HepG2 (cell line): Measurements from ENCODE around the gene IQCN. TPM values are rescaled to one million over a fixed set of nuclear protein-coding genes. Genes with fewer than 3 reads are reported as not detected.

Experiments
- KDM2A ChIP-seq: sonication (generic); formaldehyde crosslinking; IDR thresholded peaks from 2 replicates; pipeline ENCODE4 v1.4.0; 2020; ENCODE audit warnings: low read depth, missing genetic modification reagents, borderline replicate concordance
- MED1 ChIP-seq: sonication (generic); formaldehyde crosslinking; IDR thresholded peaks from 2 replicates; pipeline ENCODE4 v1.4.0; 2020; ENCODE audit warnings: missing genetic modification reagents
- NR2F6 ChIP-seq, 2 experiments: IDR thresholded peaks; 2 replicates each; pipeline ENCODE4 v1.6.1; 2016; ENCODE audit warnings: antibody characterized with exemption in 1 of 2, mild to moderate bottlenecking in 1 of 2
- NRL ChIP-seq: sonication (generic); formaldehyde crosslinking; IDR thresholded peaks from 2 replicates; pipeline ENCODE4 v1.5.0; 2020; ENCODE audit warnings: missing genetic modification reagents, mild to moderate bottlenecking, moderate library complexity, borderline replicate concordance
- PHF21A ChIP-seq: sonication (generic); formaldehyde crosslinking; IDR thresholded peaks from 2 replicates; pipeline ENCODE4 v1.5.0; 2020; ENCODE audit warnings: mild to moderate bottlenecking, missing genetic modification reagents
- ZNF136 ChIP-seq: sonication (generic); formaldehyde crosslinking; IDR thresholded peaks from 2 replicates; pipeline ENCODE4 v1.8.1; 2022; ENCODE audit warnings: low read depth, mild to moderate bottlenecking, moderate library complexity, missing genetic modification reagents
- ZNF720 ChIP-seq: sonication (generic); formaldehyde crosslinking; IDR thresholded peaks from 2 replicates; pipeline ENCODE4 v1.4.0; 2020; ENCODE audit warnings: missing genetic modification reagents
- ZNF878 ChIP-seq: sonication (generic); formaldehyde crosslinking; IDR thresholded peaks from 2 replicates; pipeline ENCODE4 v1.8.1; 2023; ENCODE audit warnings: mild to moderate bottlenecking, missing genetic modification reagents, moderate library complexity
- polyA plus RNA-seq, 8 experiments: library from polyadenylated mRNA; depleted of rRNA in 3 of 8; stranded (reverse) in 7 of 8; unstranded in 1 of 8; fragments of >200 nt; fragmentation: Illumina TruSeq in 4 of 8; extraction: Trizol in 4 of 8; gene quantifications; 2 replicates each; pipeline versions ENCODE4 v1.2.1 to v1.2.3, GENCODE V29; 2011 to 2016; ENCODE audit warnings: low read depth in 4 of 8, missing spikeins in 1 of 8, mixed read lengths in 1 of 8; ENCODE audit not compliant: insufficient read depth in 1 of 8
- total RNA-seq, 5 experiments: library from RNA; depleted of rRNA; stranded (reverse); fragments of >200 nt; fragmentation: Illumina TruSeq; extraction: Trizol; gene quantifications; 2 replicates each; pipeline ENCODE4 v1.2.3, GENCODE V29; 2016; ENCODE audit warnings: low read depth in 1 of 5
- TF ChIP-seq, protein P1 (sequence below): sonication (generic); formaldehyde crosslinking; IDR thresholded peaks from 2 replicates; pipeline ENCODE4 v1.4.0; 2020; ENCODE audit warnings: missing genetic modification reagents, borderline replicate concordance
- TF ChIP-seq, protein P2 (sequence below): sonication (generic); formaldehyde crosslinking; IDR thresholded peaks from 2 replicates; pipeline ENCODE4 v1.5.0; 2020; ENCODE audit warnings: missing genetic modification reagents
- TF ChIP-seq, protein P3 (sequence below): sonication (generic); formaldehyde crosslinking; IDR thresholded peaks from 2 replicates; pipeline ENCODE4 v1.4.0; 2020; ENCODE audit warnings: missing genetic modification reagents
- TF ChIP-seq, protein P4 (sequence below): sonication (generic); formaldehyde crosslinking; conservative IDR thresholded peaks from 2 replicates; pipeline ENCODE4 v1.4.0; 2020; ENCODE audit warnings: missing genetic modification reagents
- TF ChIP-seq, protein P5 (sequence below): sonication (generic); formaldehyde crosslinking; IDR thresholded peaks from 2 replicates; pipeline ENCODE4 v1.4.0; 2020; ENCODE audit warnings: low read depth, mild to moderate bottlenecking, missing genetic modification reagents
- TF ChIP-seq, protein P6 (sequence below): sonication (generic); formaldehyde crosslinking; IDR thresholded peaks from 2 replicates; pipeline ENCODE4 v1.4.0; 2020; ENCODE audit warnings: missing genetic modification reagents, borderline replicate concordance
- TF ChIP-seq, protein P7 (sequence below): IDR thresholded peaks from 2 replicates; pipeline ENCODE4 v1.6.1; 2018; ENCODE audit warnings: missing genetic modification reagents, mild to moderate bottlenecking, missing compliant biosample characterization

Gene IQCN
- total and polyA plus RNA-seq, 2 of the 13 experiments (the other 11 are each of a cell fraction or from before 2014, with no cell fraction given) = 0.04 to 0.18 TPM

DNA sequence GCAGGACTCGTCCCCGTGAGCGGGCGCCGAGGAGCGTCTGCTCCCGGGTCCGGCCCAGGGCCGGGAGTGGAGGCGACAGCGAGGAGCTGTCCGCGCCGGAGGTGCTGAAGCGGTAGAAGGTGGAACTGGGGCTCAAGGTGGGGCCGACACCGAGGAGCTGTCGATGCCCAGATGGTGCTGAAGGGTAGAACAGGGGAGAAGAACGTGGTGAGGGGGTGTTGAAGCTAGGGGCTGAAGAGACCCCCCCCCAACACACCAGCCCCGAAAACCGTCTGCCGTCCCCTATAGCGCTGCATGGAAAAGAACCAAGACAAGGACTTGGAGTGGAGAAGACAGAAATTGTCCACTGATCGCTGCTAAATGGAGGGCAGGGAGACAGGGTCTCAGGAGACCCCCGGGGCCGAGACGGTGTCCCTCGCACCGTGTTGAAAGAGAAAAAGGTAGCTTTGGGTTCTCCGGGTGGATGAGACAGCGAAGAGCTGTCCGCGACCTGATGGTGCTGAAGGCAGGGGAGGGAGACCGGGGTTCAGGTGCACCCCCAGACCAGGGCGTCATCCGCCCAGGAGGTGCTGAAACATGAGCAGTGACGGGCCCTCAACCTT lies 40.9 kb downstream of the IQCN start (continued):
- peak; percentile 83; the same call in 1 of the 2 replicates for TF ChIP-seq KDM2A (CRISPR knock-in tag)
- TF ChIP-seq, protein P1, sequence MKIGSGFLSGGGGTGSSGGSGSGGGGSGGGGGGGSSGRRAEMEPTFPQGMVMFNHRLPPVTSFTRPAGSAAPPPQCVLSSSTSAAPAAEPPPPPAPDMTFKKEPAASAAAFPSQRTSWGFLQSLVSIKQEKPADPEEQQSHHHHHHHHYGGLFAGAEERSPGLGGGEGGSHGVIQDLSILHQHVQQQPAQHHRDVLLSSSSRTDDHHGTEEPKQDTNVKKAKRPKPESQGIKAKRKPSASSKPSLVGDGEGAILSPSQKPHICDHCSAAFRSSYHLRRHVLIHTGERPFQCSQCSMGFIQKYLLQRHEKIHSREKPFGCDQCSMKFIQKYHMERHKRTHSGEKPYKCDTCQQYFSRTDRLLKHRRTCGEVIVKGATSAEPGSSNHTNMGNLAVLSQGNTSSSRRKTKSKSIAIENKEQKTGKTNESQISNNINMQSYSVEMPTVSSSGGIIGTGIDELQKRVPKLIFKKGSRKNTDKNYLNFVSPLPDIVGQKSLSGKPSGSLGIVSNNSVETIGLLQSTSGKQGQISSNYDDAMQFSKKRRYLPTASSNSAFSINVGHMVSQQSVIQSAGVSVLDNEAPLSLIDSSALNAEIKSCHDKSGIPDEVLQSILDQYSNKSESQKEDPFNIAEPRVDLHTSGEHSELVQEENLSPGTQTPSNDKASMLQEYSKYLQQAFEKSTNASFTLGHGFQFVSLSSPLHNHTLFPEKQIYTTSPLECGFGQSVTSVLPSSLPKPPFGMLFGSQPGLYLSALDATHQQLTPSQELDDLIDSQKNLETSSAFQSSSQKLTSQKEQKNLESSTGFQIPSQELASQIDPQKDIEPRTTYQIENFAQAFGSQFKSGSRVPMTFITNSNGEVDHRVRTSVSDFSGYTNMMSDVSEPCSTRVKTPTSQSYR (CRISPR knock-in tag) = no peak
- TF ChIP-seq NR2F6 (IDR thresholded peaks at IDR 0.05) = no peak
- TF ChIP-seq NR2F6 (CRISPR knock-in tag; IDR thresholded peaks at IDR 0.05) = 0 out of 2 replicates have a peak, but pooled peaks have one; percentile 16
- TF ChIP-seq, protein P2, sequence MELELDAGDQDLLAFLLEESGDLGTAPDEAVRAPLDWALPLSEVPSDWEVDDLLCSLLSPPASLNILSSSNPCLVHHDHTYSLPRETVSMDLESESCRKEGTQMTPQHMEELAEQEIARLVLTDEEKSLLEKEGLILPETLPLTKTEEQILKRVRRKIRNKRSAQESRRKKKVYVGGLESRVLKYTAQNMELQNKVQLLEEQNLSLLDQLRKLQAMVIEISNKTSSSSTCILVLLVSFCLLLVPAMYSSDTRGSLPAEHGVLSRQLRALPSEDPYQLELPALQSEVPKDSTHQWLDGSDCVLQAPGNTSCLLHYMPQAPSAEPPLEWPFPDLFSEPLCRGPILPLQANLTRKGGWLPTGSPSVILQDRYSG (CRISPR knock-in tag) = peak; percentile 93; the same call in 1 of the 2 replicates
- TF ChIP-seq ZNF720 (CRISPR knock-in tag) = 0 out of 2 replicates have a peak, but pooled peaks have one; percentile 79
- TF ChIP-seq MED1 (CRISPR knock-in tag) = peak; percentile 71
- TF ChIP-seq, protein P3, sequence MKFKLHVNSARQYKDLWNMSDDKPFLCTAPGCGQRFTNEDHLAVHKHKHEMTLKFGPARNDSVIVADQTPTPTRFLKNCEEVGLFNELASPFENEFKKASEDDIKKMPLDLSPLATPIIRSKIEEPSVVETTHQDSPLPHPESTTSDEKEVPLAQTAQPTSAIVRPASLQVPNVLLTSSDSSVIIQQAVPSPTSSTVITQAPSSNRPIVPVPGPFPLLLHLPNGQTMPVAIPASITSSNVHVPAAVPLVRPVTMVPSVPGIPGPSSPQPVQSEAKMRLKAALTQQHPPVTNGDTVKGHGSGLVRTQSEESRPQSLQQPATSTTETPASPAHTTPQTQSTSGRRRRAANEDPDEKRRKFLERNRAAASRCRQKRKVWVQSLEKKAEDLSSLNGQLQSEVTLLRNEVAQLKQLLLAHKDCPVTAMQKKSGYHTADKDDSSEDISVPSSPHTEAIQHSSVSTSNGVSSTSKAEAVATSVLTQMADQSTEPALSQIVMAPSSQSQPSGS (CRISPR knock-in tag) = peak; percentile 74; the same call in 1 of the 2 replicates
- TF ChIP-seq ZNF136 (CRISPR knock-in tag) = no peak
- TF ChIP-seq, protein P4, sequence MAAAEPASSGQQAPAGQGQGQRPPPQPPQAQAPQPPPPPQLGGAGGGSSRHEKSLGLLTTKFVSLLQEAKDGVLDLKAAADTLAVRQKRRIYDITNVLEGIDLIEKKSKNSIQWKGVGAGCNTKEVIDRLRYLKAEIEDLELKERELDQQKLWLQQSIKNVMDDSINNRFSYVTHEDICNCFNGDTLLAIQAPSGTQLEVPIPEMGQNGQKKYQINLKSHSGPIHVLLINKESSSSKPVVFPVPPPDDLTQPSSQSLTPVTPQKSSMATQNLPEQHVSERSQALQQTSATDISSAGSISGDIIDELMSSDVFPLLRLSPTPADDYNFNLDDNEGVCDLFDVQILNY (CRISPR knock-in tag) = peak; percentile 67
- TF ChIP-seq, protein P5, sequence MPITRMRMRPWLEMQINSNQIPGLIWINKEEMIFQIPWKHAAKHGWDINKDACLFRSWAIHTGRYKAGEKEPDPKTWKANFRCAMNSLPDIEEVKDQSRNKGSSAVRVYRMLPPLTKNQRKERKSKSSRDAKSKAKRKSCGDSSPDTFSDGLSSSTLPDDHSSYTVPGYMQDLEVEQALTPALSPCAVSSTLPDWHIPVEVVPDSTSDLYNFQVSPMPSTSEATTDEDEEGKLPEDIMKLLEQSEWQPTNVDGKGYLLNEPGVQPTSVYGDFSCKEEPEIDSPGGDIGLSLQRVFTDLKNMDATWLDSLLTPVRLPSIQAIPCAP (CRISPR knock-in tag) = no peak
- TF ChIP-seq NRL (CRISPR knock-in tag) = peak; percentile 91
- TF ChIP-seq ZNF878 (CRISPR knock-in tag) = peak; percentile 62
- TF ChIP-seq, protein P6, sequence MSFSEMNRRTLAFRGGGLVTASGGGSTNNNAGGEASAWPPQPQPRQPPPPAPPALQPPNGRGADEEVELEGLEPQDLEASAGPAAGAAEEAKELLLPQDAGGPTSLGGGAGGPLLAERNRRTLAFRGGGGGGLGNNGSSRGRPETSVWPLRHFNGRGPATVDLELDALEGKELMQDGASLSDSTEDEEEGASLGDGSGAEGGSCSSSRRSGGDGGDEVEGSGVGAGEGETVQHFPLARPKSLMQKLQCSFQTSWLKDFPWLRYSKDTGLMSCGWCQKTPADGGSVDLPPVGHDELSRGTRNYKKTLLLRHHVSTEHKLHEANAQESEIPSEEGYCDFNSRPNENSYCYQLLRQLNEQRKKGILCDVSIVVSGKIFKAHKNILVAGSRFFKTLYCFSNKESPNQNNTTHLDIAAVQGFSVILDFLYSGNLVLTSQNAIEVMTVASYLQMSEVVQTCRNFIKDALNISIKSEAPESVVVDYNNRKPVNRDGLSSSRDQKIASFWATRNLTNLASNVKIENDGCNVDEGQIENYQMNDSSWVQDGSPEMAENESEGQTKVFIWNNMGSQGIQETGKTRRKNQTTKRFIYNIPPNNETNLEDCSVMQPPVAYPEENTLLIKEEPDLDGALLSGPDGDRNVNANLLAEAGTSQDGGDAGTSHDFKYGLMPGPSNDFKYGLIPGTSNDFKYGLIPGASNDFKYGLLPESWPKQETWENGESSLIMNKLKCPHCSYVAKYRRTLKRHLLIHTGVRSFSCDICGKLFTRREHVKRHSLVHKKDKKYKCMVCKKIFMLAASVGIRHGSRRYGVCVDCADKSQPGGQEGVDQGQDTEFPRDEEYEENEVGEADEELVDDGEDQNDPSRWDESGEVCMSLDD (CRISPR knock-in tag) = peak; percentile 94
- no peak for TF ChIP-seq PHF21A (CRISPR knock-in tag)
- TF ChIP-seq, protein P7, sequence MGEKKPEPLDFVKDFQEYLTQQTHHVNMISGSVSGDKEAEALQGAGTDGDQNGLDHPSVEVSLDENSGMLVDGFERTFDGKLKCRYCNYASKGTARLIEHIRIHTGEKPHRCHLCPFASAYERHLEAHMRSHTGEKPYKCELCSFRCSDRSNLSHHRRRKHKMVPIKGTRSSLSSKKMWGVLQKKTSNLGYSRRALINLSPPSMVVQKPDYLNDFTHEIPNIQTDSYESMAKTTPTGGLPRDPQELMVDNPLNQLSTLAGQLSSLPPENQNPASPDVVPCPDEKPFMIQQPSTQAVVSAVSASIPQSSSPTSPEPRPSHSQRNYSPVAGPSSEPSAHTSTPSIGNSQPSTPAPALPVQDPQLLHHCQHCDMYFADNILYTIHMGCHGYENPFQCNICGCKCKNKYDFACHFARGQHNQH (CRISPR knock-in tag) = peak; percentile 84
